GM12878 (cell line): ENCODE measurements around the gene LRRN1. TPM values are rescaled to one million over a fixed set of nuclear protein-coding genes. Genes with fewer than 3 reads are reported as not detected.

Experiments
- ATAC-seq: fragments of 200-7000 bp; cut with Tn5 transposase; 3 replicates; pipeline ENCODE4 v1.9.1; 2020; ENCODE audit warnings: mild to moderate bottlenecking, moderate library complexity
- BruUV-seq: library from RNA; stranded (reverse); fragments of 400-500 nt; replicated peaks from 2 replicates; lab custom pipeline; 2021; lab: Mats Ljungman, UMichigan
- CTCF ChIA-PET: fragments of 300-600 bp; sonication (Branson Sonifier 250); formaldehyde crosslinking; extraction: SDS; loops from one replicate; lab custom pipeline; 2021; ENCODE audit warnings: inconsistent platforms; lab: Yijun Ruan, JAX
- POLR2A ChIA-PET: fragments of 350-600 bp; formaldehyde crosslinking; extraction: SDS; loops from one replicate; lab custom pipeline; 2021; ENCODE audit warnings: inconsistent platforms; lab: Charles Lee
- RAD21 ChIA-PET: fragments of 300-600 bp; sonication (Branson Sonifier 250); formaldehyde crosslinking; loops from one replicate; lab custom pipeline; 2023; ENCODE audit warnings: antibody characterized with exemption; ENCODE audit not compliant: unreplicated experiment; lab: Charles Lee
- SMC1A ChIA-PET: fragments of 300-600 bp; sonication (Branson Sonifier 250); formaldehyde crosslinking; loops from one replicate; lab custom pipeline; 2023; ENCODE audit not compliant: unreplicated experiment, uncharacterized antibody; lab: Charles Lee
- DNase-seq: peaks from one replicate; pipeline ENCODE4 v3.0.0-alpha.2; 2011; ENCODE audit warnings: low read depth, low spot score
- FAIRE-seq: peaks from 3 replicates; lab custom pipeline; 2011; peaks lifted over from hg19 to GRCh38; lab: Jason Lieb, UNC
- H2AFZ ChIP-seq: 2 replicates; pipeline ENCODE4 v1.6.0; 2011; ENCODE audit warnings: low read depth, low read length, control low read depth; ENCODE audit not compliant: control insufficient read depth
- H3K27ac ChIP-seq: 2 replicates; pipeline ENCODE4 v1.5.1; 2011; ENCODE audit warnings: control low read depth; ENCODE audit not compliant: control insufficient read depth, insufficient read depth
- H3K27me3 ChIP-seq, 2 experiments: replicated peaks in 1 of 2; 2 replicates each; pipeline versions ENCODE4 v1.6.0 to v1.6.1; 2011; ENCODE audit warnings: low read length in 1 of 2; ENCODE audit not compliant: control insufficient read depth in 2 of 2, insufficient read depth in 2 of 2
- H3K36me3 ChIP-seq, 2 experiments: 2 replicates each; pipeline ENCODE4 v1.5.1; 2011; ENCODE audit warnings: low read length in 1 of 2; ENCODE audit not compliant: control insufficient read depth in 2 of 2, insufficient read depth in 2 of 2
- H3K4me1 ChIP-seq: 2 replicates; pipeline ENCODE4 v1.6.1; 2011; ENCODE audit warnings: mild to moderate bottlenecking, low read length, moderate library complexity, mixed read lengths; ENCODE audit not compliant: control insufficient read depth, insufficient read depth
- H3K4me2 ChIP-seq: 2 replicates; pipeline ENCODE4 v1.6.0; 2011; ENCODE audit warnings: control low read depth; ENCODE audit not compliant: control insufficient read depth, insufficient read depth
- H3K4me3 ChIP-seq: fragments of 200-600 bp; sonication (generic); 2 replicates; pipeline ENCODE4 v1.5.1; 2016
- H3K79me2 ChIP-seq: 2 replicates; pipeline ENCODE4 v1.6.0; 2011; ENCODE audit warnings: low read length; ENCODE audit not compliant: control insufficient read depth, insufficient read depth
- H3K9ac ChIP-seq: 2 replicates; pipeline ENCODE4 v1.8.0; 2011; ENCODE audit warnings: low read length, control low read depth, mixed read lengths; ENCODE audit not compliant: control insufficient read depth, insufficient read depth
- H3K9me3 ChIP-seq: replicated peaks from 3 replicates; pipeline ENCODE4 v1.5.1; 2011; ENCODE audit warnings: mild to moderate bottlenecking, low read length; ENCODE audit not compliant: control insufficient read depth, insufficient read depth
- H4K20me1 ChIP-seq: 2 replicates; pipeline ENCODE4 v1.6.0; 2011; ENCODE audit not compliant: control insufficient read depth, insufficient read depth
- KAT2A ChIP-seq: conservative IDR thresholded peaks from 2 replicates; pipeline ENCODE4 v1.6.1; 2011; ENCODE audit warnings: low read depth, low read length; ENCODE audit not compliant: control insufficient read depth
- NFIC ChIP-seq: IDR thresholded peaks from 2 replicates; pipeline ENCODE4 v1.6.1; 2012; ENCODE audit warnings: low read depth, mild to moderate bottlenecking, inconsistent platforms, low read length, moderate library complexity
- RCOR1 ChIP-seq: conservative IDR thresholded peaks from 2 replicates; pipeline ENCODE4 v1.6.1; 2012; ENCODE audit warnings: low read depth, low read length, improper control_type of control experiment
- RUNX3 ChIP-seq: IDR thresholded peaks from 2 replicates; pipeline ENCODE4 v1.6.1; 2012; ENCODE audit warnings: low read length, inconsistent platforms
- SIX5 ChIP-seq: IDR thresholded peaks from 2 replicates; pipeline ENCODE4 v1.6.1; 2011; ENCODE audit warnings: mild to moderate bottlenecking, low read depth, low read length, moderate library complexity; ENCODE audit not compliant: severe bottlenecking
- SMARCA5 ChIP-seq: fragments of 450-650 bp; IDR thresholded peaks from 2 replicates; pipeline ENCODE4 v1.6.1; 2017; ENCODE audit warnings: mild to moderate bottlenecking
- ZNF622 ChIP-seq: fragments of 450-650 bp; IDR thresholded peaks from 2 replicates; pipeline ENCODE4 v1.6.1; 2017; ENCODE audit warnings: mild to moderate bottlenecking, inconsistent platforms
- WGBS: methylation state at CpG from one replicate; pipeline ENCODE4 v1.1.6; 2016; ENCODE audit warnings: low lambda C conversion rate; ENCODE audit not compliant: insufficient replicate concordance, insufficient coverage; ENCODE audit errors: missing lambda C conversion rate; 5-methylcytosine and 5-hydroxymethylcytosine counted together
- in situ Hi-C: fragments of 300-500 bp; cut with MboI; formaldehyde crosslinking; loops from 9 replicates; pipeline ENCODE4 v1.14.3; 2018; ENCODE audit warnings: mixed read lengths
- intact Hi-C: fragments of 100-400 bp; cut with micrococcal nuclease; formaldehyde crosslinking; loops from one replicate; pipeline ENCODE4 v1.14.2; 2022; ENCODE audit not compliant: unreplicated experiment
- polyA plus RNA-seq, 11 experiments: library from polyadenylated mRNA; depleted of rRNA in 4 of 11; unstranded in 6 of 11; stranded (reverse) in 5 of 11; fragments of >200 nt; fragmentation: Nextera tagmentation in 4 of 11; fragmentation: Illumina TruSeq in 1 of 11; extraction: Ambion mirVana in 4 of 11; extraction: Trizol in 1 of 11; gene quantifications; 1 replicate in 1 of 11; 2 replicates in 10 of 11; pipeline versions ENCODE4 v1.2.1 to v1.2.3, GENCODE V29; 2011 to 2016; ENCODE audit warnings: inconsistent platforms in 2 of 11, missing spikeins in 2 of 11, low read depth in 1 of 11
- total RNA-seq, 4 experiments: library from RNA; depleted of rRNA in 3 of 4; stranded (reverse); fragments of >200 nt in 3 of 4; fragmentation: Illumina TruSeq in 1 of 4; extraction: Trizol in 1 of 4; gene quantifications; 2 replicates each; pipeline versions ENCODE4 v1.2.1 to v1.2.3, GENCODE V29; 2013 to 2021
- TF ChIP-seq, protein P1 (sequence below): IDR thresholded peaks from 2 replicates; pipeline ENCODE4 v1.6.1; 2011; ENCODE audit warnings: borderline replicate concordance, low read depth, mild to moderate bottlenecking, moderate library complexity, mixed read lengths, low read length; ENCODE audit not compliant: insufficient read depth; ENCODE audit errors: extremely low read length

LRRN1 gene
- total and polyA plus RNA-seq, 10 of the 15 experiments (the other 5 are each of a cell fraction or from before 2014, with no cell fraction given): 0.01 to 0.04 TPM; not detected in 8

DNA sequence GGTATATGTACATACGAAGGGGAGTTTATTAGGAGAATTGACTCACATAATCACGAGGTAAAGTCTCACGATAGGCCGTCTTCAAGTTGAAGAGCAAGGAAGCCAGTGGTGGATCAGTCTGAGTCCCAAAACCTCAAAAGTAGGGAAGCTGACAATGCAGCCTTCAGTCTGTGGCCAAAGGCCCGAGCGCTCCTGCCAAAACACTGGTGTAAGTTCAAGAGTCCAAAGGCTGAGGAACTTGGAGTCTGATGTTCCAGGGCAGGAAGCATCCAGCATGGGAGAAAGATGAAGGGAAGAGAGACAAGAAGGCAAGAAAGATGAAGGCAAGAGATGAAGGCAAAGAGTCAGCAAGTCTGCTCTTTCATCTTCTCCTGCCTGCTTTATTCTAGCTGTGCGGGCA, 16.8 kb upstream of the LRRN1 start:
- Histone ChIP-seq H3K4me1 (no peaks in the 10 kb centered on the region), H3K4me2 (no peak overlapping the region), H2AFZ (no peak overlapping the region), H3K4me3 (no peak overlapping the region), H3K36me3 (no peaks in the 10 kb centered on the region), H3K27me3 (no peaks in the 10 kb centered on the region), H4K20me1 (no peaks in the 10 kb centered on the region), H3K9me3 (no peaks in the 10 kb centered on the region), H3K27ac (no peak overlapping the region), H3K9ac (no peak overlapping the region), H3K79me2 (no peaks in the 10 kb centered on the region)
- intact Hi-C loops: no loop called here
- DNase-seq (no peak), ATAC-seq (no peak), FAIRE-seq (no peak)
- no TSS peak for BruUV-seq
- CTCF ChIA-PET: no interaction called here
- WGBS: 27% methylated on average over 7 of the region's 7 CpGs
- RAD21 ChIA-PET: no interaction called here
- in situ Hi-C loops: no loop called here
- TF ChIP-seq KAT2A: no peak
- TF ChIP-seq SIX5: no peak
- TF ChIP-seq RUNX3: no peak
- SMC1A ChIA-PET: no interaction called here
- POLR2A ChIA-PET: no interaction called here

DNA sequence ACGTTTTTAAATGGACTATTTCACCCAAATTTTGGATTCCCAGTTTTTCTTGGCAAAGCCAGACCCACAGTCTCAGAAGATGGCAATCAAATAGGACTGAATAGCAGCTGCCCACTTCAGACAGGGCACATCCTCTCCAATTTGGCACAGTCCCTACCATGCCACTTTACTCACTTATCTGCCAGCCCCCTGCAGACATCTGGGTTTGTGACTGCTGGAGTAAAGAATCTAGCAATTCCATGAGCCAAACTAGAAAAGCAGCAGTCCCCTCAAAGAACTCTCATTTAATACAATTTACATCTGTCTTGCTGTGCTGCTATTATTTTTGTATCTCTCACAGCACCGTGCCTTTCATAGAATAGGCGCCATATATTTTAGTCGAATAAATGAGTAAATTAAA, 16.0 kb upstream of the LRRN1 start:
- SMC1A ChIA-PET: no interaction called here
- BruUV-seq: no TSS peak
- Histone ChIP-seq H3K4me3 (no peak overlapping the region), H3K36me3 (no peaks in the 10 kb centered on the region), H3K79me2 (no peaks in the 10 kb centered on the region), H2AFZ (no peak overlapping the region), H3K27ac (no peak overlapping the region), H3K9me3 (no peaks in the 10 kb centered on the region), H3K4me2 (no peak overlapping the region), H3K4me1 (no peaks in the 10 kb centered on the region), H3K27me3 (no peaks in the 10 kb centered on the region), H4K20me1 (no peaks in the 10 kb centered on the region), H3K9ac (no peak overlapping the region)
- RAD21 ChIA-PET: no interaction called here
- intact Hi-C loops: no loop called here
- WGBS: 63% methylated on average over 4 of the region's 4 CpGs
- TF ChIP-seq ZNF622: no peak
- no peak for TF ChIP-seq SMARCA5
- TF ChIP-seq, protein P1, sequence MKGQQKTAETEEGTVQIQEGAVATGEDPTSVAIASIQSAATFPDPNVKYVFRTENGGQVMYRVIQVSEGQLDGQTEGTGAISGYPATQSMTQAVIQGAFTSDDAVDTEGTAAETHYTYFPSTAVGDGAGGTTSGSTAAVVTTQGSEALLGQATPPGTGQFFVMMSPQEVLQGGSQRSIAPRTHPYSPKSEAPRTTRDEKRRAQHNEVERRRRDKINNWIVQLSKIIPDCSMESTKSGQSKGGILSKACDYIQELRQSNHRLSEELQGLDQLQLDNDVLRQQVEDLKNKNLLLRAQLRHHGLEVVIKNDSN: no peak
- TF ChIP-seq RCOR1: no peak
- TF ChIP-seq NFIC: no peak
- CTCF ChIA-PET: no interaction called here
- in situ Hi-C loops: no loop called here
- POLR2A ChIA-PET: no interaction called here
- ATAC-seq (no peak), DNase-seq (no peak), FAIRE-seq (no peak)
